ENCODE data around the gene NFIL3.
A peak's percentile ranks its signal among the peaks of the same experiment; 100 is the strongest.

Gene NFIL3

GRCh38 chr9:91433180-91433579 is 9.5 kb upstream of the NFIL3 start:
- no peaks in the 10 kb centered on the region for H3K27me3 ChIP-seq (replicated peaks; ENCODE audit: insufficient read depth, low read length)
- no peak for TF ChIP-seq EZH2 (optimal IDR thresholded peaks at IDR 0.05; ENCODE audit: low read depth, low read length)
- TF ChIP-seq EZH2phosphoT487 (IDR thresholded peaks at IDR 0.05; ENCODE audit: low read length), result no peak
- peak; percentile 70 for TF ChIP-seq CTCF (IDR thresholded peaks at IDR 0.05; ENCODE audit: low read length)
- no peaks in the 10 kb centered on the region for H3K36me3 ChIP-seq (replicated peaks; ENCODE audit: insufficient read depth, low read length)
- peak overlapping the region; percentile 46 for H3K4me3 ChIP-seq (ENCODE audit: low read length)
- peaks cover 19% of the 10 kb centered on the region for H3K79me2 ChIP-seq (ENCODE audit: low read length)
- H4K20me1 ChIP-seq (ENCODE audit: insufficient read depth, low read length), result no peaks in the 10 kb centered on the region
- H2AFZ ChIP-seq (ENCODE audit: low read length), result peak overlapping the region; percentile 47
- peak overlapping the region; percentile 23; the same call in 1 of the 2 replicates for H3K9ac ChIP-seq (ENCODE audit: low read length)
- peaks cover 41% of the 10 kb centered on the region for H3K4me1 ChIP-seq (ENCODE audit: low read length)
- H3F3A ChIP-seq (ENCODE audit: insufficient read depth, low read length), result peaks cover 31% of the 10 kb centered on the region
- H3K9me2 ChIP-seq (replicated peaks; ENCODE audit: insufficient read depth, low read length), result no peaks in the 10 kb centered on the region
- peak; percentile 84 for DNase-seq
- H3K27ac ChIP-seq (ENCODE audit: low read length), result no peak overlapping the region; the same call in 1 of the 2 replicates
- peak overlapping the region; percentile 68 for H3K4me2 ChIP-seq (ENCODE audit: low read depth, low read length)
- no peaks in the 10 kb centered on the region for H3K9me3 ChIP-seq (replicated peaks; ENCODE audit: insufficient read depth, low read length)

- H3K9me2 ChIP-seq (replicated peaks; ENCODE audit: insufficient read depth, low read length), result no peaks in the 10 kb centered on the region
- no peak overlapping the region for H3K27ac ChIP-seq (ENCODE audit: low read length)
- peaks cover 36% of the 10 kb centered on the region for H3K79me2 ChIP-seq (ENCODE audit: low read length)
- H3K4me3 ChIP-seq (ENCODE audit: low read length), result no peak overlapping the region
- H3K9ac ChIP-seq (ENCODE audit: low read length), result no peak overlapping the region
- H3K27me3 ChIP-seq (replicated peaks; ENCODE audit: insufficient read depth, low read length), result no peaks in the 10 kb centered on the region
- H3K4me1 ChIP-seq (ENCODE audit: low read length), result peaks cover 41% of the 10 kb centered on the region
- H4K20me1 ChIP-seq (ENCODE audit: insufficient read depth, low read length), result no peaks in the 10 kb centered on the region
- no peak for DNase-seq
- peaks cover 45% of the 10 kb centered on the region for H3F3A ChIP-seq (ENCODE audit: insufficient read depth, low read length)
- no peak overlapping the region; the same call in 1 of the 2 replicates for H3K4me2 ChIP-seq (ENCODE audit: low read depth, low read length)
- H3K36me3 ChIP-seq (replicated peaks; ENCODE audit: insufficient read depth, low read length), result no peaks in the 10 kb centered on the region
- no peak for TF ChIP-seq CTCF (IDR thresholded peaks at IDR 0.05; ENCODE audit: low read length)
- TF ChIP-seq EZH2 (optimal IDR thresholded peaks at IDR 0.05; ENCODE audit: low read depth, low read length), result no peak
- TF ChIP-seq EZH2phosphoT487 (IDR thresholded peaks at IDR 0.05; ENCODE audit: low read length), result no peak
- no peaks in the 10 kb centered on the region for H3K9me3 ChIP-seq (replicated peaks; ENCODE audit: insufficient read depth, low read length)
- no peak overlapping the region for H2AFZ ChIP-seq (ENCODE audit: low read length)
Measured at GRCh38 chr9:91431485-91431884, 7.9 kb upstream of the NFIL3 start.

- H3K4me1 ChIP-seq (ENCODE audit: low read length), result peaks cover 38% of the 10 kb centered on the region
- H3K4me2 ChIP-seq (ENCODE audit: low read depth, low read length), result peak overlapping the region; percentile 88
- no peaks in the 10 kb centered on the region for H3K9me2 ChIP-seq (replicated peaks; ENCODE audit: insufficient read depth, low read length)
- peak; percentile 98 for DNase-seq
- peak overlapping the region; percentile 97 for H3K9ac ChIP-seq (ENCODE audit: low read length)
- peaks cover 65% of the 10 kb centered on the region for H3F3A ChIP-seq (ENCODE audit: insufficient read depth, low read length)
- H3K27ac ChIP-seq (ENCODE audit: low read length), result peak overlapping the region; percentile 92
- no peaks in the 10 kb centered on the region for H3K9me3 ChIP-seq (replicated peaks; ENCODE audit: insufficient read depth, low read length)
- peak overlapping the region; percentile 86 for H3K4me3 ChIP-seq (ENCODE audit: low read length)
- no peaks in the 10 kb centered on the region for H3K36me3 ChIP-seq (replicated peaks; ENCODE audit: insufficient read depth, low read length)
- no peaks in the 10 kb centered on the region for H3K27me3 ChIP-seq (replicated peaks; ENCODE audit: insufficient read depth, low read length)
- no peak overlapping the region for H2AFZ ChIP-seq (ENCODE audit: low read length)
- peak; percentile 37 for TF ChIP-seq CTCF (IDR thresholded peaks at IDR 0.05; ENCODE audit: low read length)
- TF ChIP-seq EZH2phosphoT487 (IDR thresholded peaks at IDR 0.05; ENCODE audit: low read length), result no peak
- TF ChIP-seq EZH2 (optimal IDR thresholded peaks at IDR 0.05; ENCODE audit: low read depth, low read length), result no peak
- no peaks in the 10 kb centered on the region for H4K20me1 ChIP-seq (ENCODE audit: insufficient read depth, low read length)
- H3K79me2 ChIP-seq (ENCODE audit: low read length), result peaks cover 54% of the 10 kb centered on the region
Measured at GRCh38 chr9:91429501-91429900, 5.9 kb upstream of the NFIL3 start.

Measured in MM.1S (cell line).